ENCODE data around the gene CYP11A1.

DNA sequence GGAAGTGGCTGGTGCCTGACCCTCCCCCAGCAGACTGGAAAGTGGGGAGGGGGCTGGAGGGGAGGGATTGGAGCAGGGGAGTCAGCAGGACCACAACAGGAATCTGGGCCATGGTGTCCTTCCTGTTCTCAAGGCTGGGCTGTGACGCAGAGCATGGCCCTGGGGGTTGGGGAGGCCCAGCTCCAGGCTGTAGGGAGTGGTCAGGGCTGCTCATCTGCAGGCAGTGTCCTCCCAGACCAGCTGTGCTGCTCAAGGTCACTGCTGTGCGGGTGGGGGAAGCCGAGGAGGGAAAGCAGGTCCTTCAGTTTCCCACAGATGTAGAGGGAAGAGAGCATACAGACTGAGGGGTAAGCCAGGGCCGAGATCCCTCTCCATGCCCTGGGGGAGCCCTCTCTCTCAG, 40.7 kb downstream of the CYP11A1 start:
- TF ChIP-seq TAF1 (IDR thresholded peaks at IDR 0.05; ENCODE audit: low read depth, low read length) (no peak), POLR2AphosphoS5 (IDR thresholded peaks at IDR 0.05; ENCODE audit: low read depth, low read length) (no peak), POLR2A (IDR thresholded peaks at IDR 0.05; ENCODE audit: low read depth, low read length) (no peak), SPI1 (IDR thresholded peaks at IDR 0.05; ENCODE audit: low read depth, low read length) (no peak), POU2F2 (IDR thresholded peaks at IDR 0.05; ENCODE audit: low read depth, low read length) (no peak), PAX5 (IDR thresholded peaks at IDR 0.05; ENCODE audit: insufficient read depth, low read length, severe bottlenecking) (no peak)
